ENCODE data around the gene NOS3. TPM values are rescaled to one million over a fixed set of nuclear protein-coding genes. Genes with fewer than 3 reads are reported as not detected.

NOS3 gene
- total RNA-seq, 1 experiment from 2014 or later: 0.30 TPM

GRCh38 chr7:150974468-150975391 is 16.1 kb upstream of the NOS3 start:
- CTCF ChIA-PET: interaction anchor here (0.6 to 1.3 kb wide), 6 partner anchors 11 to 1583 kb away, joined by 3 read pairs; no protein-coding TSS in a partner anchor
- H3K27ac Mint-ChIP-seq (ENCODE audit: low read depth, unreplicated experiment): no peak overlapping the region
- intact Hi-C loops (cut with micrococcal nuclease): no loop called here
- H3K4me1 Mint-ChIP-seq (ENCODE audit: insufficient read depth, unreplicated experiment): peaks cover 14% of the 10 kb centered on the region
- peak; percentile 18 for TF ChIP-seq CTCF (IDR thresholded peaks at IDR 0.05; ENCODE audit: unreplicated experiment)
- H3K4me3 Mint-ChIP-seq (ENCODE audit: unreplicated experiment): peak overlapping the region; percentile 66
- no peaks in the 10 kb centered on the region for H3K36me3 Mint-ChIP-seq (ENCODE audit: insufficient read depth, unreplicated experiment)
- H3K27me3 Mint-ChIP-seq (ENCODE audit: insufficient read depth, unreplicated experiment): peaks cover 29% of the 10 kb centered on the region
- no peak for DNase-seq (ENCODE audit: unreplicated experiment)
- POLR2A ChIA-PET: interaction anchor here (0.6 kb wide), 1 partner anchor 23 kb away, joined by 3 read pairs; no protein-coding TSS in a partner anchor
- H3K9me3 Mint-ChIP-seq (ENCODE audit: unreplicated experiment): no peaks in the 10 kb centered on the region
- BruUV-seq (replicated peaks): no TSS peak

GRCh38 chr7:150975536-150976319 is 15.1 kb upstream of the NOS3 start:
- Mint-ChIP-seq H3K27ac (ENCODE audit: low read depth, unreplicated experiment) (no peak overlapping the region), H3K4me1 (ENCODE audit: insufficient read depth, unreplicated experiment) (peaks cover 14% of the 10 kb centered on the region), H3K4me3 (ENCODE audit: unreplicated experiment) (peak overlapping the region; percentile 66), H3K27me3 (ENCODE audit: insufficient read depth, unreplicated experiment) (peaks cover 39% of the 10 kb centered on the region), H3K9me3 (ENCODE audit: unreplicated experiment) (no peaks in the 10 kb centered on the region), H3K36me3 (ENCODE audit: insufficient read depth, unreplicated experiment) (no peaks in the 10 kb centered on the region)
- no TSS peak for BruUV-seq (replicated peaks)
- TF ChIP-seq CTCF (IDR thresholded peaks at IDR 0.05; ENCODE audit: unreplicated experiment): no peak
- no peak for DNase-seq (ENCODE audit: unreplicated experiment)
- intact Hi-C loops (cut with micrococcal nuclease): no loop called here
- ChIA-PET CTCF (interaction anchor here (0.6 to 1.3 kb wide), 7 partner anchors 10 to 1107 kb away, joined by 3 to 4 read pairs (median 3); partner anchors contain the start of gene ATG9B), POLR2A (no interaction called here)

- no peak for TF ChIP-seq CTCF (IDR thresholded peaks at IDR 0.05; ENCODE audit: unreplicated experiment)
- H3K36me3 Mint-ChIP-seq (ENCODE audit: insufficient read depth, unreplicated experiment): no peaks in the 10 kb centered on the region
- H3K4me1 Mint-ChIP-seq (ENCODE audit: insufficient read depth, unreplicated experiment): peaks cover 14% of the 10 kb centered on the region
- no peak overlapping the region for H3K27ac Mint-ChIP-seq (ENCODE audit: low read depth, unreplicated experiment)
- peaks cover 49% of the 10 kb centered on the region for H3K27me3 Mint-ChIP-seq (ENCODE audit: insufficient read depth, unreplicated experiment)
- H3K4me3 Mint-ChIP-seq (ENCODE audit: unreplicated experiment): peak overlapping the region; percentile 39
- no peaks in the 10 kb centered on the region for H3K9me3 Mint-ChIP-seq (ENCODE audit: unreplicated experiment)
- no TSS peak for BruUV-seq (replicated peaks)
- CTCF ChIA-PET: interaction anchor here (0.7 to 1.6 kb wide), 6 partner anchors 8 to 78 kb away, joined by 3 to 7 read pairs (median 4); partner anchors contain the start of gene ATG9B
- DNase-seq (ENCODE audit: unreplicated experiment): no peak
- POLR2A ChIA-PET: no interaction called here
- intact Hi-C loops (cut with micrococcal nuclease): no loop called here
Measured at GRCh38 chr7:150976529-150977381, 14.1 kb upstream of the NOS3 start.

Data from MCF 10A (cell line).